ENCODE results near the gene C4orf36.

DNA sequence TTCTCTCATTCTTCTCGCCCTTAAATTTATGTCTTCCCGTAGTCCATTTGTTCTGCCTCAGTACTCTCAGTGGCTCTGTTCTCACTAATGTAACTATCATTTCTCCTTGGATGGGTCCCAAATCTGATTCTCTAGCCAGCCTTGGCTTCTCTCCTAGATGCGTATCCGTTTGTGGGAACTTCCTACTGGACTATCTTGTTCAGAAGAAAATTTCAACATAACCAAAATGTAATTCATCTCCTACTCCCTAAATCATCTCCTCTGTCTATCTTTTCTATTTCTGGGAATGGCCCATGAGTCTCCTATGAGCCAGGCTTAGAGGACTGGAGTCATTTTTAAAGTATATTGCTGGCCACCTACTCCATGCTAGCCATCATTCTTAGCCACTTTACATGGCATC, 4.4 kb upstream of the C4orf36 start:
- no peak for TF ChIP-seq ZNF274 (IDR thresholded peaks at IDR 0.05; ENCODE audit: low read depth, low read length)
- TF ChIP-seq YY1 (IDR thresholded peaks at IDR 0.05; ENCODE audit: insufficient read depth, insufficient read length): no peak
- TF ChIP-seq SUZ12 (IDR thresholded peaks at IDR 0.05; ENCODE audit: extremely low read depth, insufficient read depth, insufficient read length): no peak

Data from NT2/D1 (cell line).